ENCODE data around the gene JMJD1C.

The JMJD1C gene

DNA sequence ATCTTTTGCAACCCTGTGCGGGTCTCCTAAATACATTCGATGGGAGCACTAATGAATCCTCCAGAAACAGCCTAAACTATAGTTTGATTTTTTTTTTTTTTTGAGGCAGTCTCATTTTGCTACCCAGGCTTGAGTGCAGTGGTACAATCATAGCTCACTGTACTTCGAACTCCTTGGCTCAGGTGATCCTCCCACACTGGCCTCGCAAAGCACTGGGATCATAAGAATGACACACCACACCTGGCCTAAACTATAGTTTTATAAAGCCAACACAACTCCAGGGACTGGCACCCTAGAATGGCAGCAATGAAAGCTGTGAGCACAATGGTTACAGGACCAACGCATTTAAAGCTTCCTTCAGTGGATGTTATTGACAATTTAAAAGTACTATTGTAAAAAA is 14.5 kb upstream of the JMJD1C start:
- no peak for DNase-seq

DNA sequence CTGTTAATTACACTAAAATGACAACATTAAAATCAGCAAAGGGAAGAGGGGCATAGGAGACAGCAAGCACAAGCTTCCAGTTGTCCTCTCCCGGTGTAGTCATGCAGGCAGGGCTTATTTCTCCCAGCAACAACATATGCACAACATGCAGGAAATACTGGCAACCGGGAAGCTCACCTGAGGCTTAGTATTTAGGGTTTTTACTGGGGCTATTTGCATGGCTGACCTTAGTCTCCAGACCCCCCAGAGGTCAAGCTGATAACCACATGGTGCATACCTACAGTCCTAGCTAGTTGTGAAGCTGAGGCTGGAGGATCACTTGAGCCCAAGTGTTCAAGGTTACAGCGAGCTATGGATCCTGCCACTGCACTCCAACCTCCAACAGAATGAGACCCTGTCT is 12.8 kb upstream of the JMJD1C start:
- no peak for DNase-seq

DNA sequence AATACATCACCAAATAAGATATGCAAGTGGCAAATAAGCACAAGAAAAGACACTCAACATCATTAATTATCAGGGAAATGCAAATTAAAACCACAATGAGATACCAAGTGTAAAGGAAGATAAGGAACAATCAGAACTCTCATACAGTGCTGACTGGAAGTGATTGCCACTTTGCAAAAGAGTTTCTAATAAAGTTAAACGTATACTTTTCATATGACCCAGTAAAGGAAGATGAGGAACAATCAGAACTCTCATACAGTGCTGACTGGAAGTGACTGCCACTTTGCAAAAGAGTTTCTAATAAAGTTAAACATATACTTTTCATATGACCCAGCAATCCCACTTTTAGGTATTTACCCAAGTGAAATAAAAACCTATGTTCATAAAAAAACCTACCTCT is 12.2 kb upstream of the JMJD1C start:
- DNase-seq, result no peak

DNA sequence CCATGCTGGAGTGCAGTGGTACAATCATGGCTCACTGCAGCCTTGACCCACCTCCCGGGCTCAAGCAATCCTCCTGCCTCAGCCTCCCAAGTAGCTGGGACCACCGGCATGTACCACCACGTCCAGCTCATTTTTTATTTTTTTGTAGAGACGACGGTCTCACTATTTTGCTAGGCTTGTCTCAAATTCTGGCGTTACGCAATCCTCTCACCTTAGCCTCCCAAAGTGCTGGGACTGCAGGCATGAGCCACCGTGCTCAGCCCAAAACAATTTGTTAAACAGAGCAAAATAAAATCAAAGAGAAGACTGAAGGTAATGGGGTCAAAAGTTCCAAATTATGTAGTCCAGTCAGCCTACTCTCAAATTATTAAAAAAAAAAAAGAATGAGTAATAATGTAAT is 8.7 kb upstream of the JMJD1C start:
- no peak for DNase-seq

DNA sequence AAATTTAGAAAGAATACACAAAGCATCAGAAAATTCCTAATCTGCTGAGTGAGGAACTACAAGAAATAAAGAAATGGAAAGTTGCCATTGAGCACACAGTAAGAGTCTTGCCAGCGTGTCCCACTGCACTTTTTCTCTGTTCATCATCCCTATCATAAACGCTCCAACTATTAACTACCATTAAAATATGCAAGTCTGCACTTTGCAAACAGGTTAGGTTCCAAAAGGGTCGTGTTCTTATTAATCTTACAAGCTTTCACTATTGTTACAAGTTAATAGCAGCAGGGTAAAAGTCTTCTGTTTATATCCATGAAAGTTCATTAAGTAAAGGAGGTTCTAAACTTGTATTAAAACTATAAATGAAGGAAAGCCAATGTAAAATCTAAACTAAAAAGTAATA is 5.2 kb upstream of the JMJD1C start:
- no peak for DNase-seq

DNA sequence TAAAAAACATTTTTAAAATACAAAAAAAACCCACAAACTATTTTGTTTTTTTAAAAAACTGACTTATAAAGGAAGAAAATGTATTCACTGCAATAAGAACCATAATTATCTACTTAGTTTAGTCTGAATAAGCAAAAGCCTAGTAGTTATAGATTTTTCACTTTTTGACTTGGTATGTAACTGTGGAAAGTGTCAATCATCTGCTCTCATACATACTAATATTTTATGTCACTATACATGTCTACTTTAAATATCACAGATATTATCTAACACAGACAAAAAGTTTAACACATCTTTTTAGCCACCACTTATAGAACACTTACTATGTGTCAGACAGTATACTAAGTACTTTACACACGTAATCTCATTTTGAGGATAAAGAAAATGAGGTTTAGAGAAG is 3.2 kb upstream of the JMJD1C start:
- no peak for DNase-seq

DNA sequence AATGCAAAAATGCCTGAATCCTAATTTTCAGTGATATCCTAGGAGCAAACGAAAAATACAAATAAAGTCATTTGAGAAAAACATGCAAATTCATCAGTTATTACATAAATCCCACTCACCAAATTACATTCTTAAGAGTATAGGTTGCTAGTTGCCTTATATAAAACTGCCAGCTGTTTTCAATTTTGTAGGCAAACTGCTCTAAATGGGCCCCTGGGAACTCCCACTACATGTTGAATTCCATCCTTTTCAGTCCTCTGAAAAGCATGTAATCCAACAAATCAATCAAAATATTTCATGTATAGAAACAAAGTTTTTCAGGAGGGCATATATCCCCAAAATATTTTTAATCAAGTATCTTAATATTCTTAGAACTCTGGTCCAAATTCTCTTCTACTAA is 2.1 kb upstream of the JMJD1C start:
- no peak for DNase-seq

DNA sequence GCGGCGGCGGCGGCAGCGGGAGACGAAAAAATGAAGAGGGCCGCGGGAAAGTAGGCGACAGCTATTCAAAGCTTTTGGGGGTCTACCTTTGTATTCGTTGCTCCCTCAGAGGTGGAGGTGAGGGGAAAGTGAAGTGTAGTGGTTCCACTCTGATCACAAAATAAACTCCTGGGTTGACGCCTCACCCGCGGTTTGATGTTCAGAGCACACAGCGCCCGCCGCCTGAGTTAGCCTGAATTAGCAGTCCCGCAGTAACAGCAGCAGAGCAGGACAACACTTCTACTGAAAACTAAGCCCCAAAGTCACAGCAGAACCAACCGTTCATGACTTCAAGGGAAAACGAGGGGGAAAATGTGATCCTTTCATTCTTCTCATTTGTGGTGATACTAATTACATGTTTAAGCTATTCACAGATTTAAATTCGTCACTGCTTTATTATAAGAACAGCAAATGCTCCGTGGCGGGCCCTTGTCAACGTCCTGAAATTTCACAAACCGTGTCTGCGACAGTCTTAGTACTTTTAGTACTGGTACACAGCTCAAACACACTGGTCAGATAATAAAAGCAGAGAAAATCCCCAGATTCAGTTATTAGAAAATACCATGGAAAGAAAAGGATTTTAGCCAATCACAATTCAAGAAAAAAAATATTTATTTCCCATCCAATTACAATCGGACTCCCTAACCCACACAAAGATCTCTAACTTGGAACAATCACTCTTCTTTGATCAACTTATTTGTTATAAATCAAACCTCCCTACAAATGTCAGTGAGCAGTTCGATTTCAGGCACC is 563 bp upstream of the JMJD1C start:
- peak; percentile 34 to 37 for DNase-seq

DNA sequence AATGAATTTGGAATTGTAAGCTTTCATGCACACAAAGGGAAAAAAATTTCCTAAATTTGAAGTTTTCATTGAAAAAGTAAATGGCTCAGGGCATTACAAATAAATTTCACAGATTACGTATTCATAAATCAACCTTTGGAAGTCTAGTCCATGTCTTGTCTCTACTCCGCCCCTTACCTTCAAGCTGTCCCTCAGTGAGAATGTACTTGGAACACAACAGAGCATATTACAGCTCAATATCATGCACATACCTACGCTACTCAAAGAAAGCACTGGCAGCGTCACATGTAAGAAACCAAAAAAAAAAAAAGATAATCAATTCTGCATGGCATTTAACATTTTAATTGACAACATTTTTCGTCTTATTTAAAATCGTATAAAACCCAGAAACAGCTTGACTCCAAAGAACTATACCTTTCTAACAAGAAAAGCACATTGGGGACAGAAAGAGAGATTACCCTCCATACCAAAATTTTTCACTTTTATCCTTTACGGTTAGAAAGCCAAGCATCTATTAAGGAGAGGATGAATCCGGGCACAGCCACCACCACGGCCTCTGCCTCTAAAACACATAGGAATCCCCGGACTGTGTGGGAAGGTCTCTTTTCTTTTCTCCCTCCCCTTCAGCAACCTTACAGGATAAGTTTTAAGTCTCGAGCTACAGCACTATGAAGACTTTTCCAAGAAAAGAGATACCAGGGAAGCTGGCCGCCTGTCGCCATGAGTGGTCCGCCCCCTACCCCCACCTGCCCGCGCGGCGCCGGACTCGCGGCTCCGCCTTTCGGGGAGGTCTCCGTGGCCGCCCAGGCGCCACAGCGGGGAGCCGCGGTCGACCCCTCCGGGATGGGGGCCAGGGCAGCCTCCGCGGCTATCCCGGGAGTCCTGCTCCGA is 1.1 kb downstream of the JMJD1C start:
- DNase-seq, result no peak

DNA sequence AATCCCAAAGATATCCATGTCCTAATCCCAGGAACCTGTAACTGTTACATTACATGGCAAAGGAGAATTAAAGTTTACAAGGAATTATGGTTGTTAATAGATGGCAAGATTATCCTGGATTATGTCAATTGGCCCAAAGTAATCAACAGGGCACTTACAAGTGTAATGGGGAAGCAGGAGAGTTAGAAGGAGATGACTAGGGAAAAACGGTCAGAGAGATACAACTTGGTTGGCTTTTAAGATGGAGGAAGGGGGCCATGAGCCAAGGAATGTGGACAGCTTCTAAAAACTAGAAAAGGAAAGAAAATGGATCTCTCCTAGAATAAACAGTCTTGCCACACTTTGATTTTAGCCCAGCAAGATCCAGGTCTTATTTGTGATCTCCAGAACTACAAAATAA is 3.3 kb downstream of the JMJD1C start:
- DNase-seq, result no peak

DNA sequence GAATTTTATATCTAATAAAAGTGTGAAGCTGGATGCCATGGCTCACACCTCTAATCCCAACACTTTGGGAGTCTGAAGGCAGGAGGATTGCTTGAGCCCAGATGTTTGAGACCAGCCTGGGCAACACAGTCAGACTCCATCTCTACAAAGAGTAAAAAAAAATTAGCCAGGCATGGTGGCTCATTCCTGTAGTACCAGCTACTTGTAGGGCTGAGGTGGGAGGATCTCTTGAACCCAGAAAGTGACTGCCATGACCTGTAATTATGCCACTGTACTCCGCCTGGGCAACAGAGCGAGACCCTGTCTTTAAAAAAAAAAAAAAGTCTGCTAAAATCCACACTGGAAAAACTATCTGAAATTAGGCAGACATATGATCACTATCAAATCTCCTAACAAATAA is 7.6 kb downstream of the JMJD1C start:
- no peak for DNase-seq

DNA sequence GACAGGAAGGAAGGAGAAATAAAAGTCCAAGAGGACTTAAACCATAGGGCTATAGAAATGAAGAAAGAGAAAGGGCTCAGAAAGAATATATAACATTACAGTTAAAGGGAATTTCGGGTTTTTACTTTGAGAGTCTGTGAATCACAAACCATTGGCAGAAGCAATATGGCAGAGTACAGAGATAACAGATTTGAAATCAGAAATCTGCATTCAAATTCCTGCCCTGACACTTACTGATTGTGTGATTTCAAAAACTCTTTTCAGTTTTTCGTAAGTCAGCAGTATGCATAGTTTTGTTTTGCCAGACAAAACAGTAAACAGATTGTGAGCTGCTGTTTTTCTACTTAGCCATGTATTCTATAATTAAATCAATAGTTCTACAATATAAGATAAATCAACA is 8.2 kb downstream of the JMJD1C start:
- no peak for DNase-seq

DNA sequence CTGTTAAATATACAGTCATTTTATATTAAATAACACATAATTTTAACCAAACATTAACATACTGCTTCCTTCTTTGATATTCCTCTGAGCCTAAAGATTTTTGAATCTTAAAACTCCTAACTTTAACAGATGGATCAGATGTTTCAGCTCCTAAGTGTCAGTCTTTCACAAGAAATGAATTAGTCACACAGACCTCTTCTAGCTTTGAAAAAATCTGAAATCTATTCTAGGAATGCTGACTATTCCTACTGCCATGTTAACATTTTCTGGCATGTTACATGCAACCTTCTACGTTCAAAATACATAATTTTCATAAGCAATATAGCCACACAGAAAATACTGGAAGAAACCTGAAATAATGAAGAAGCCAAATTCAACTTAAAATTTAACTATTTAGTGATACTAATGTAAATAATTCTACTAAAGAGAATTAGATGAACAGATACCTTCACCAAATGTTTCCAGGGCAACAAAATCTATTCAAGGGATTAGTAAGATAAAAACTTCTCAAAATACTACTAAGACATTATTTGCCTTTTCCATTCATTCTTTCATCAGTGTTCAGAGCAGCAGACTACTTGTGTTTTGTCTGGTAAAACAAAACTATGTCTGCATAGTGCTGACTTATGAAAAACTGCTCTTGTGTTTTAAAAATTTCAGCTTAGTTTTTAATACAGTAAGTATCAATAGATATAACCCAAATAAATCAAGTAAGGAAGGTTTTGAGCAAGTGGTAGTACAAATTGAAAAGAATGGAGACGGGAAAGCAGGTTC is 9.2 kb downstream of the JMJD1C start:
- no peak for DNase-seq

DNA sequence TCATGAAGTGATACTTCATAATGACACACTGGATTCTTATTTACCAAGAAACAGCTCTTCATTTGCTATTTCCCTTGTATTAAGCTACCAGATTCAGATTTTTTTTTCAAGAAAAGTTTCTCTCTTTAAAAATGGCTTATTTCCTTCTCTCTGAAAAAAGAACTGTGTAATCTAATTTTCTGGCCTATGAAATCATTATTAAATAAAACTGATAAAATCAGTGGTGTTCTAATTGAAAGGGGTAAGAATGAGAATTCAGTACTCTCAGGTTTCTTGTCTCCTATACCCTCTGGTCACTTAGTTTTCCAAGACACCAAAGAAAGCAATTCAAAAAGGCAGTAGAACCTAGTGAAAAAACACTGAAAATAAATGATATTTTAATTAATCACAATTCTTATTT is 10.3 kb downstream of the JMJD1C start:
- DNase-seq, result no peak

DNA sequence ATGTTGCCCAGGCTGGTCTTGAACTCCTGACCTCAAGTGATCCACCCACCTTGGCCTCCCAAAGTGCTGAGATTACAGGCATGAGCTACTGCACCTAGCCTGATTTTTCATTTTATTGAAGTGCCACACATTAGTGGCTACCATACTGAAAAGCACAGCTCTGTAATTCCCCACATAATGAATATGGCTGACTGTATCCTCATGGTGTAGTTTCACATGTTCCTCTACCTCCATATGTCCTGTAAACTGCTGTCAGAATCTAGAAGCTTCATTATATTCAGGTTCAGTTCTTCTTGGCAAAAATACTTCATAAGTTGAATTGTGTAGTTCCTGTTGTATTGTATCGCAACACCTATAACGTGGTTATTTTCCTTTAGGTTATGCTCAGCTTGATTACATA is 11.1 kb downstream of the JMJD1C start:
- no peak for DNase-seq

DNA sequence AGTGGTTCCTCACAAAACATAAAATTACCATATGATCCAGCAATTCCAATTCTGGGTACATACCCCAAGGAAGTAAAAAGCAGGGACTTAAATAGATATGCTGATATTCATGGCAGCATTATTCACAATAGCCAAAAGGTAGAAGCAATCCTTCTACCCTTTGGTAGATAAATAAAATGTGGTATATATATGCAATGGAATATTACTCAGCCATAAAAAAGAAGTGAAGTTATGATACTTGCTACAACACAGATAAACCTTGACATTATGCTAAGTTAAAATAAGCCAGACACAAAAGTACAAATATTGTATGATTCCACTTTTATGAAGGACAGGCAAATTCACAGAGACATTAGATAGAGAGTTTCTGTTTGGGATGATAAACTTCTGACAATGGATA is 13.3 kb downstream of the JMJD1C start:
- no peak for DNase-seq

DNA sequence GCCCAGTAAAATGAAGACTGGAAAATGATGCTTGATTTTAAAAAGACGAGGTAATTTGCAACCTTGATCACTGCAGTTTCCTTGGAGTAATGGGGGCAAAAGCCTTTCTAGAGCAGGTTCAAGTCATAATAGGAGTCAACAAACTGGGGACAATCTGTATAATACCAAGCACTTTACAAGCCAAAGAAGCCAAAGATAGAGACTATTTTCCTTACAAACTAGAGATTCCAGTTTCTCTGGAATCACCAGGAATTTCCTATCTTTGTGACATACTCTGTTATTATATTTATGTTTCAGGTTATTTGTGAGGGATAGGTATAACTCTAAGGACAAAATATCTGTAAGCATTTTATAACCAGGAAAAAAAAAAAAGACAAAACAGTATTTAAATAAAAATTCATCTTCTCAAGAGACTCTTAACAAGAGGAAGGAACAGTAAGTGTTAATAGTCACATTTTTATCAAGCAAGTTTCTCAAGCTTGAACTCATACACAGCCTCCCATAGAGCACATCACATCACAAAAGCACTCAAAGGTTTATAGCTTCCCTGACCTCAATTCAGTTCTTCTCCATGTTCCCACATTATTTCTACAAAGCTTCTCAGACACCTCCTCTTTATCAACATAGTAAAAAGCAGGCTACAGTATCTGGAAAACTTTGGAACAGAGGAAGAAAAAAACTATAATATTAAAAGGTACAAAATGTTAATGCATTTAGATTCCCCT is 18.9 kb downstream of the JMJD1C start:
- DNase-seq, result no peak

DNA sequence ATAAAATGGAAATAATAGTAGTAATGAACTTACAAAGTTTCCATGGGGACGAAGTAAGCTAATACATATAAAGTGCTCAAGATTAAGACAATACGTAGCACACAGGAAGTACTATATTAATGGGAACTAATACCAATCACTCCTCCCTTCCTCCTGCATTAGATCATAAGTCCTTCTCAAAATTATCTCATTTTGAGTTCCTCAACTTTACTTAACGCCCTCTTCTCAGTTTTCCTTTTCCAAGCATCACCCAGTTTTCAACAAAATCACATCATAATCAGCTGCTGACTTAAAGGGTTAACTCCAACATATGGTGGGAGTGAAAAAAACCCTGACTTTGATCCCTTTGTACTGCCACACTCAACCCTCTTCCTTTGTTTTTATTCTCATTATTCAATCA is 24.4 kb downstream of the JMJD1C start:
- no peak for DNase-seq

DNA sequence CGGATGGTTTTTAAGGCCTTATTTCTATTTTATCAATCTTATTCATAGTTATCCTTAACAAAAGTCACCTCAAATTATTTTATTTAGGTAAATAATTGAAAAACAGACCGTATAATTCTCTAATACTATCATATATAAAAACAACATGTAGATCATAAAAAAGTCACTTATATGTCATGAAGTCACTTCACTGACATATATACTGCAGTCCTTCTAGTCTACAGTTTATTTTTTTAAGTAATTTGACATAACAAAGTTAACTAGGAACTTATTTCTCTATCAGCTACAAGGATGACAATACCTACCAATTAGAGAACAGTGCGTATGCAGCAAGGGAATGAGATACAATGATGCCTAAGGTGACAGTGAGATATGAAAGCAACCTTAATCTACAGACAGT is 26.2 kb downstream of the JMJD1C start:
- DNase-seq, result no peak

DNA sequence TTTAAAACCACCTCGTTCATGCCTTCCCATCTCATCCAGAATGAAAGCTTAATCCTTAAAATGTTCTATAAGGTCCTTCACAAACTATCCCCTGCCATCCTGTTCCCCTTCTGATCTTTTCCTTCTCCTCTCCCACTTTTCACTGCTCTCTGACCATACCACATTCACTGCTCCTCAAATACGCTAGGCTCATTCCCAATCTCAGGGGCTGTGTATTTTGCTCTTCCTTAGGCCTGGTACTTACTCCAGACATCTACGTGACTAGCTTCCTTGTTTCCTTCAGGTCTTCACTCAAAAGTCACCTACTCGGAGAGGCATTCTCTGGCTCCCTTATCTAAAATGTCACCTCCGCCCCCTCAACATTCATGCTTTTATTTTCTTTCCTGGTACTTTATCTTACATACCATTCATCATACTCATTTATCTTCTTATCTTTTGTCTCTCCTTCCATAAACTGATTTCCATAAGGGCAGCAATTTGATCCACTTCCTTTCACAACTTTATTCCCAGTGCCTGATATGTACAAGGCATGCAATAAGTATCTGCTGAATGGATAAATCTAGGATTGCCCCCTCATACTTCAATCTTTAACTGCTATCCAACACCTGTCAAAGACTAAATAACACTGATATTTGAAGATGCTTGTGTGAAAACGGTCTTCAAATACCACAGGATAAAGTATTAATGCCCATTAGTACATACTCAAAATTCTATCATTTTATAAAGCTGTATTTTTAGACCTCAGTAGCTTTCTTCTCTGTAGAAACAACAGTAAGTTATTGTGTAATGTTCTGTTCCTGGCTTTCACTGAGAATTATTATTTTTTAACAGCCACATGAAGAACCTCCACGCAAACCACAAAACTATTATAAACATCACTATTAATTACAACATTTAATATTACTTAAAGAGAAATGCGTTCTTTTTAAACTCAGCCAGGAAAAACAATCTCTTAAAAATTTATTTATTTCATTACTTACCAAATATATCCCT is 27.0 kb downstream of the JMJD1C start:
- DNase-seq, result no peak

DNA sequence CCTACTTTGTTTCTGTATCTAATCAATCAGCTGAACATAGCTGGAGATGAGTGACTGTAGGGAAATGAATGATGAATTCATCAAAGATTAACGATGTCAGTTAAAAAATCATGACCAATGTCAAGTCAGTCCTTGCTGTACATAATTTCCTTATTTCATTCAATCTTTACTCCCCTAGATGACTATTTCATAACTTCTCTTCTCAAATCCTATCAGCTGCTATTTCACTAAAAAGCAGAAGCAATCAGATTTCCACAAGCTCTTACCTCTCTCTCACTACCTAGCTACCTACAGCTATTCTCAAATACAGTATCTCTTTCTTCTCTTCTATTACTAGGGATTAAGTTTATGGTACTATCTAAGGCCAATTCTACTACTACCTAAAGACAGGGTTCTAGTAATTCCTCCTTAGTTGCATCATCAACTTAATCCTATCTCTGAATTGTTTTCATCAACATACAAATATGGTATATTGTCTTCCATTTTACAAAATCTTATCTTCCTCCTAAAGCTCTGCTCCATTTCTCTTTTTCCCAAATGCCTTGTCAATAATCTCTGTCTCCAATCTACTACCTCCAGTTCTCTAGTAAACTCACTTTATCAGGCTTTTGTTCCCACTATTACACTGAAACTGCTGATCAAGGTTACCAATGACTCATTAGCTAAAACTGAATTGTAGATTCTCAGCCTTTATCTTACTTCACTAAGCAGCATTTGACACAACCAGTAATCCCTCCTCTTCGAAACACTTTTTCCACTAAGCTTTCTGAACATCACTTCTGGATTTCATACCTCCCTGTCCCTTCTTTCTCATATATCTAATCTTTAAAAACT is 28.4 kb downstream of the JMJD1C start:
- no peak for DNase-seq
